Activated naive CD4-positive, alpha-beta T cell (primary cell): ENCODE measurements around the gene COL4A2.

ENCODE experiments used
- DNase-seq, 4 experiments: peaks; one replicate each; lab custom pipeline; 2025; lab: John Stamatoyannopoulos, UW

COL4A2 gene

DNA sequence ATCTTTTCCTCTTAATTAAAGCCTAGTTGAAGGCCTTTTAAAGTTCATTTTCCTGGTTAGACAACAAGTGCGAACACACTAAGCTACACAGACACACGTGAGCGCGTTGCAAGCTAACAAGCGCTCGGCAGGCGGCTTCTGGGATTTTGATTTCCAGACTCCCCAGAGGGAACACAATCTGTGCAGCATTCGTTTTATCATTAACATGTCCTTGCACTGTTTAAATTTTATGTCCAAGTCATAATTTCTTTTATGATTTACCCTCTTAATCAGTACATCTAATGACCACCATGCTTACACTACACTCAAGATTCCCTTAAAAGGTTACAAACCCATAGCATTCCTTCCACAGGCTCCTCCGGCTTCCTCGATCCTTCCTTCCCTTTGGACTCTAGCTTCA lies 16.9 kb upstream of the COL4A2 start:
- no peak for DNase-seq

DNA sequence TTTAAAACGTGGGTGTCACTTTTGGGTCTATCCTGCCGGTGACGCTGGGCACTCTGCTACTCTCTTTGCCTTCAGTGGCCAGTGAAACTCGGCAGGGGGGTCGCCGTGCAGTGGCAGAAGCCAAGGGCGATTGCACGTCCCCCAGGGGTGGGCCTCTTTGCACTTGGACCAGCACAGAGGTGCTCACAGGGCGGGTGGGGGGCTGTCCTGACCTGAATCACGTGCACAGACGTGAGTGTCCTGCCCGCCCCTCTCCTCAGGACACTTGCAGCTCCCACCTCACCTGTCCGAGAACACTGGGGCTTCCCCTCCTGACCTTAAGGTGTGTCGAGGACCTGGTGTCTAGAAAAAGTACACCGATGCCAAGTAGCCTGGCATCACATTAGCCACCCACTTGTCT lies 16.3 kb upstream of the COL4A2 start:
- DNase-seq, result no peak

DNA sequence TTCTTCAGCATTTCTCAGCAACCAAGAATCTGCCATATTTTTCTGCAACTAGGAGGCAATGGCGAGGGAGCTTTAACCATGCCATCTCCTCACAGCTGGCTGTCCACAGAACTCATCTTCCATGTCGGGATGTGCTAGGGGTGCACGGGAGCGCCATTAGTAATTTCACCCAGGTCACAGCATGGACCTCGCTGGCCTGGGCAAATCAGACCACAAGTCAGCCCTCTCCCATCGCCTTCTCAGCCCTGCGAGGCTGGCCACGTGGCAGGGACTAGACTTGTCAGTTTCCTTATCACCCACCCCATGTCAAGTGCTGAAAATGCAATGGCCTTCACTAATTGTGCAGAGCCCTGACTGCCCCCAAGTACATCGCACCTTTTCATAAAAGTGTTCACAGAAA lies 15.8 kb upstream of the COL4A2 start:
- DNase-seq, result no peak

DNA sequence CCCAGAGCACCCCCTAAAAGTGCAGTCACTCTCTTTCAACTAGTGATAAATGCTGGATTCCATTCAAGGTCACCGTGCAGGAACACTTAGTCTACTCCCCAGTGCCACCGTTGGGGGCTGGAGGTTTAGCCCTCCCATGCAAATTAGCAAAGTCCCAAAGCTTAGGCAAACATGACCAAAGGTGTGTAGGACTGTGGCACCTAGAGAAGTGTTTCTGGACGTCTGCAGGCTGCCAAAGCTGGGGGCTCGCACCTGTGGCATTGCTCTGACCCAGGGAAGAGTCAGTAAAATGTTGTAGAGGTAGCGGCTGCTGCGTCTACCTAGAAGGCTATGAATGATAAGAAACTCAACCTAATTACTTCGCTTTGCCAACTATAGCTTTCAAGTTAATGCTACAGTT lies 14.0 kb upstream of the COL4A2 start:
- no peak for DNase-seq

DNA sequence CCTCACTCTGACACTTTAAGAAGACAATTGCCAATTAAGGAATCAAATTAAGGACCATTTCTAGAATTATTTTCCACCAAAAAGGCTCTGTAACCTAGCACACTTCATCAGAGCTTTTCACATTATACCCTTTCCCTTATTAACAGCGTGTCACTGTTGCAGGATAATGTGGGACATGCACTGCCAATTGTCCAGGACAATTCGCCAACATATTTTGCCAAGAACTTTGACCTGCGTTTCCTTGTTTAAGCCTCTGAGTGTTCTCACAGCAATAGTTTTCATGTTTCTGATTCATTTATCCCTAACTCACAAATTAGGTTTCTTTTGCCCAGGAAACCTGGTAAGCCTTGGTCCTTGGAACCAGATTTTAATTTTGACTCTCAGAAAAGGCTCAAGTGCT lies 13.4 kb upstream of the COL4A2 start:
- no peak for DNase-seq

DNA sequence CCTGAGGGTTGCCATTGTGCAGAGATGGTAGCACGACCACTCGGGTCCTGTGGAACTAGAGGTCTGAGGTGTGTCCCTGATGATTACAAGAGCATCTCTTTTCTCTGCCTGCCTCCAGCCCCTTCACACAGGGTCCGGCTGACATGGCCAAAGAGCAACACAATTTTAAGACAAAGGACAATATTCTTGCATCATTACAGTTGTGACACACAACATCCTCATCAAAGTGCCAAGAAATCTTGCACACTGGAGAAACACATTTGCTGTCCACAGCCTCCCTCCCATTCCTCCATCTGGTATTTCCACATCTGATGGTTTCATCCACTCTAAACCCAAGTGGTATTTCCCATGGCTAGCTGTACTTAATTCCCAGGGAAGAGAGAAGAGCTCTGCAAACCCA lies 12.9 kb upstream of the COL4A2 start:
- no peak for DNase-seq

DNA sequence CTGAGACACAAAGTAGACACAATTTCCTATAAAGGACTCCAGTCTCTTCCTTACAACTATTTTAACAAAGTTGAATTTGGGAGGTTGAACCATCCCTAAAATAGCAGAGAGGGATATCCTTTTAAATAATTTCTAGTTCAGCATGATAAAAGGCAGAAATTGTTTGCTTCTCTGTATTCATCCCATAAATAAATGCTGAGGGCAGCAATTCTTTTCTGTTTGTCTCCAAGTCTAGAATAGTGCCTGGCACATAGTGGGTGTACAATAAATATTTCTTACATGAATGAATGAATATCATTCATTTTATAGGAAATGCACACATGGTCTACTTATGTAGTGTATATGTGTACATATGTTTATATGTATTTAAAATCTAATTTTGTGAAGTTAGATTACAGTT lies 12.5 kb upstream of the COL4A2 start:
- DNase-seq, result no peak

DNA sequence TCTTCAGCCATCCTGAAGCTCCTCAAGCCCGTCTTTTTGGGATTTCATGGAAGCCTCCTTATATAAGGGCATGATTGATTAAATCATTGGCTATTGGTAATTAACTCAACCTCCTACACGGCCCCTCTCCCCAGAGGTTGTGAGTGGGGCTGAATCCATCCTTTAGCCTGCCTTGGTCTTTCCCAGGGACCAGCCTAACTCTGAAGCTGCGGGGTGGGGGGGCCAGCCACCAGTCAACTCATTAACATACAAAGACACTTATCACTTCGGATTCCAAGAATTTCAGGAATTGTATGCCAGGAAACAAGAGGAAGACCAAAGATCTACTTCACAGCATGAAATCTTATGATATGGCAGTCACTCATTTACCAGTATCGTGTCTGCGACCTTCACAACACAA lies 10.1 kb upstream of the COL4A2 start:
- no peak for DNase-seq

DNA sequence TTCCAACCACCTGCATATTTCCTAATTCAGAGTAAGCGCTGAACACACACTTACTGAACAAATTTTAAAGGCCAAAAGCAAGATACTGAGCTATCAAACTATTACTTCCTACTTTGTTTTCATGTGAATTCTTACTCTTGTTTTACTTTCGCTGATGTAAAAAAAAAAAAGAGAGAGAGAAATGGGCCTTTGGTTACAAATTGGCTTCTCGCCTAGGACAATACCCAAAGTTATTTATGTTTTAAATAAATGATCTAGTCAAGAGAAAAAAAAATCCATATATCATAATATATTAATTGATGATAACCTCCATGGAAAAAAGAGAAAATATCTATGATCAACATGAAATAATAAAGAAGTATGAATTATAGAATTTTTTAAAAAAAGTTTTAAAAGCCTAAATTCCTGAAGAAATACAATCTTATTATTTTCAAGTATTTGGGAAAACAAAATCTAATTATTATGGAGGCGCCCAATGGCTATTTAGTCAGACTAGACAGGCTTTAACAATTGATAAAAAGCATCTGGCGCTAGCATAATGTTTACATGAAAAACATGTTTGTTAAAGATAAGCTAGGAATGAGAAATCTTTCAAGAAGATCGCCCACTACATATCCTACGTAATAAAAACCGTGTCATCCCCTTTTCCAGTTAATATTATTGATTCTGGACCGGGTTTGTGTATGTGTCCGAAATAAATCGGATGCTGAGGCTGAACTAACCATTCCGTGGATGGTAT lies 9.1 kb upstream of the COL4A2 start:
- no peak for DNase-seq

DNA sequence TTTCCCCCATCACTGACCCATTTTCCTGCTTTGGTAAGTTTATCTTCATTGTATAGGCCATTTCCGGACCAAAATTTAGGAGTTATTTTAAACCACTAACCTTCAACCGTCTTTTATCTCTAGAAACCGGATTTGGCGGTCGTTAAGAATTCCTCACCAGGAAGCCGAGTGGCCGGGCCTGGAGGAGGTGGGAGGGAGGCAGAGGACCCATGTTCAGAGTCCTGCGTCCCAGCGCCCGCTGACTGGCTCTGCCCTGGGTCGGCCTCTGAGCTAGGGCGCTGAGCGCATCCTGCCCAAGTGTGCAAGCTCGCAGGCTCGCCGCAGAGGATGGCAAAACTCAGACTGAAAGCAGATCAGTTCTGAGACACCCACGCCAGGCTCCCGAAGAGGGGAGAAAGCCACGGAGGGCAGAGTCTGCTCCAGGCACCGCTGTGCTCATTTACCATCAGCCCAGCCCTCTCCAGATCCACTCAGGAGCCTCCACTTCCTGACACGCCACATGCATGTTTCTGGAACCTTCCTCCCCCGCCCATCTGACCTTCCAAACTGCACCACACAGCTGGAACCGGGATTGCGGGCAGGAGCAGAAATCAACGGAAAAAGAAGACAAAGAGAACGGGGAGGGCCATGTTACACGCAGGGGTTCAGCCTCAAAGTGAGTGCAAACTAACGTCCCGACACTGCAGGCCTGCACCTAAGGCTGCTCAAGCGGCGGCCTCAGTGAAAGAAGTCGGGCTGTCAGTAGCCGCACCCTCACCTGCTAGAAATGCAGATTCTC lies 8.4 kb upstream of the COL4A2 start:
- no peak for DNase-seq

DNA sequence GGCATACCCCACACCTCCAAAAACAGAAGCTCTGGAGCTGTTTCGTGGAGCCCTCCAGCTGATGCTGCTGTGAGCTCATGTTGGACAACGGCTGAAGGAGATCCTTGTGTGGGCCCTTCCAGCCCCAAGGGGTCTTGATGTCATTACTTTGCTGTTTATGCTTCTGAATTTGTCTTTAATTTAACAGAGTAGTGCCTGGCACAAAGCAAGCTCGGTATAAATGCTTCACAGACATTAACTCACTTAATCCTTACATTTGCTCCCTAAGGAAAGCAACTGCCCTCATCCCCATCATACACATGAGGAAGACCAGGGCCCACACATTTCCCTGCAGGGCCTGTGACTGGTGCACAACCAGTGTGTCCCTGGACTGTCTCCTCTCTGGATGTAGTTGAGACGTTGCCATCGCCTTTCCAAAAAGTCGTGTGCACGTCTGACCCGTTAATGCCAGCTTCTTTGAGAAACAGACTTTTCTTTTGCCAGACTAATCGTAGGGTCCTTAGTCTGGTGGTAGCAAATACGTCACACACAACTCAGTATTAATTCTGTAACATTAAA lies 7.7 kb upstream of the COL4A2 start:
- no peak for DNase-seq

DNA sequence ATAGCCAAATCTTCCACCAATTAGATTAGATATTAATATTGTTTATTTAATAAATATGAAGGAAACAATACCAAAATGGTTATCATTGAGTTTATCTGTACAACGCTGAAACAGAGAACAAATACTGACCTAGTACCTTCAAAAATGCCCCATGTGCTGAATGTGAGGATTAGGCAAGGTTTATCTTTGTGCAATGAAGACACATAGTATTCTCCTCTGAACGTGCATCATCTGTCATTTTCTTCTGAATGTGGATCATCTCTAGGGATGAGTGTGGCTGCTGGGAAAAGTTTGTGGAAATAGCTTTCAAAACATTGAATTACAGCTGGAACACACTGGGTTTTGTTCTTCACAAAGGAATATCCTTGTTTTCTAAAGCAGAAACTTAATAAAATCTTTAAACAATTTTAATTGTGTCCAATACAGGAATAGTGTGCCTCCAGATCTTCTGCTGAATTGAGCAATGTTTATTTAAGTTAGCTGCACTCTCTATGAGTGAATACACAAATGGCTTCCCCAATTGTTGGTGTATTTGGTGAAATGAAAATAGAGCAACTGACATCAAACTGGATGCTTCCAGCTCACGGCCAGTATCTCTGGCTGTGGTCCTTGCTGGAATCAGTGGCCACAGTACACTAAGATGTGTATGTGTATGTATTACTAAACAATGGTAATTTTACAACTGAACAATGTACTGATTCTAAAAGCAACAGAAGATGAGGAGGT lies 6.8 kb upstream of the COL4A2 start:
- no peak for DNase-seq

DNA sequence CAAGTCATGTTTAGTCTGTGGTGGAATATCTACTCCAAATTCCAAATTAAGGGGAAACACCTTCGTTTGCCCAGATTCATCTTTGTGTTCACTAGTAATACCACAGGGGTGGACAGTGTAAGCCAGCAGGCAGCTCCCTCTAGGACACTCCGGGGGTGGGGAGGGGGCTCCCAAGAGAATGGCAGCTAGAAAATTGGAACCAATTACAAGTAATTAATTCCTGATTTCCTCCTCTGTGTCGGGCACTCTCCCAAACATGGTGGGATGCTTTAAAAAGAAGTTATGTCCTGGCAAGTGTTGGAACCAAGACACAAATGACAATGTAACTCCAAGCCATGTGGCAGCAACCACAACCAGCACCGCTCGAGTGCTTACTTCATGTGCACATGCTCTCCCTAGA lies 6.0 kb upstream of the COL4A2 start:
- DNase-seq, result no peak

DNA sequence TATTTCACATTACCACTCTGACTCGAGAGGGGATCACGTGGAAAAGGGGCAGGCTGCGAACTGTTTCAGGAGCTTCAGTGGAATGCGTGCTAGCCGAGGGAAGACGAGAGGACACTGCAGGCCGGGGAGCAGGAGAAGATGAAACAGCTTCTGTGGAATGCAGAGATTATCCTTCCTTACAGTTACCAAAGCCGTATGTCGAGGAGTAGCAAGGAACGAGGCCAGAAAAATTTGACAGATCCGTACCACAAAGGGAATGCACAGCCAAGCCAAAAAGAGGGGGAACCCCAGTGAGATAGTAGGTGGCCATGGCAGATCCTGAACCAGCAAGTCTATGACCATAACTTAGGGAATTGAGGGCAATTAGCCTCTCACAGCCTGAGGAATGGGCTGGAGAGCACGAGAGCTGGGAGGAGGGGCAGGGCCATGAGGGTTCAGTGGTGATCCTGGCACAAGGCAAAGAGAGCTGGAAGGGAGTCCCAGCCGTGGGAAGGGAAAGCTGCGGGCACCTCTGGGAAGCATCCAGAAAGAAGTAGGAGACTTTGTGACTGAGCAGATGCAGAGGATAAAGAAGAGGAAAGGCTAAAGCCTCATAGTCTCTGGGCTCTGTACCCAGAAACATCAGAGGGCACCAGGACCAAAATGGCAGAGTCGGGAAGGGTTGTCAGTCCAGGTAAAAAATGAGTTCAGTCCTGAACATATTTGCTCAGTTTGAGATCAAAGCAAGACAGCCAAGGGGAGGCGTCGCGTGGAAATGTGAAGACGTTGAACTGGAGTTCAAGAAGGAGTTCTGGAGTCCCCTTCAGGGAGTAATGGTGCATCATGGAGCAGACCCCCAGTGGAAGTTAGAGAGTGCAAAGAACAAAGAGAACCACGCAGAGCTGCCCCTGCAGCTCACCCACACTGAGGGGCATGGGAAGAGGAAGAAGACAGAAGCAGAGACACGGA lies 5.2 kb upstream of the COL4A2 start:
- no peak for DNase-seq

DNA sequence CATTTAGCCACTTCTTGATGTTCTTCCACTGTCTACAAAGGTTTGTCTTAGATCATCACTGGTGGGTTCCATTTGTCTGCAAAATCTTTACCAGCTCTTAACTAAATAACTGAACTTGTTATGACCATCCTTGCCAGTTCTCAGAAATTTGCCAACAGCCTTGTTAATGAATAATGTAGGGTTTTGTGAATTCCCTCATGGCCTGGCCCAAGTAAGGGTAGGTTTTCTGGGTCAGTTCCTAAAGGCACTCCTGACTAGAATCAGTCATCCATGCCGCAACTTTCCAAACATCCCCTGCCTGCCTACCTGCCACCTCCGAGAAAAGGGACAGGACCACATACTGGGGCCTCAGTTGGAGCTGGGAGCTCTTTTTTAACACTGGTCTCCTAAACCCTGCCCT lies 4.1 kb upstream of the COL4A2 start:
- no peak for DNase-seq

DNA sequence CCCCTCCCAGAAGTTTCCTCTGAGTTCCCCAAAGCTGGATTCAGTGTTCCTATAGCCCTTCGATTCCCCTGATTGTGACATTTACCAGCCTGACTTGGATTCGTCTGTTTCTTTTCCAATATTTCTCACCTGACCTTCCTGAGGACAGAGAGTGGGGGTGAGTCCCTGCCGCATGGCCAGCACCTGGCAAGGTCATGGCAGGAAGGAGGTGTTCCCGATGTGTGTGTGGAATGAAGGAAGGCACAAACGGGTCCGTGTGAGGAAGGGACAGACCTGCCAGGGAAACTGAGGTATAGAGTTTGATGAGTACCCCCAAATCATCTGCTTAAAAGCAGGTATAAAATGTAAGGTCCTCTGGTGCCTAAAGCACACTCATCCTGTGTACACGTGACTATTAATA lies 3.4 kb upstream of the COL4A2 start:
- no peak for DNase-seq

DNA sequence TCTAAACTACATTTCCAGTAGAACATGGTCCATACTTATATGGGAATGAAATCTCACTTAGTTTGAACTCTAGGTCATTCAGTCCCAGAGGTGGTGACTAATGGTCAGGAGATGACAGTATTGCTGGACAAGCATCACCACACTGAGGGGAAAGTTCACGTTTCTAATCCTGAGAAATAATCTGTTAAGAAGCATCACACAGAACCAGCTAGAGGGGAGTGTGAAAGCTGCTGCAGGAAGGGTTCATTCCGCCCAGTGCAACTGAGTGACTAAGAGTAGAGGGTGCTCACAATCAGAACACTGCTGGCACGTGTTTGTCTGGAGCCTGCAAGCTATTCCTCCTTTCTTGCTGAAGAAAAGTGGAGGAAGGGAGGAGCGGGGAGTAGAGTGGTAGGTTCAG lies 2.8 kb upstream of the COL4A2 start:
- DNase-seq, result no peak

DNA sequence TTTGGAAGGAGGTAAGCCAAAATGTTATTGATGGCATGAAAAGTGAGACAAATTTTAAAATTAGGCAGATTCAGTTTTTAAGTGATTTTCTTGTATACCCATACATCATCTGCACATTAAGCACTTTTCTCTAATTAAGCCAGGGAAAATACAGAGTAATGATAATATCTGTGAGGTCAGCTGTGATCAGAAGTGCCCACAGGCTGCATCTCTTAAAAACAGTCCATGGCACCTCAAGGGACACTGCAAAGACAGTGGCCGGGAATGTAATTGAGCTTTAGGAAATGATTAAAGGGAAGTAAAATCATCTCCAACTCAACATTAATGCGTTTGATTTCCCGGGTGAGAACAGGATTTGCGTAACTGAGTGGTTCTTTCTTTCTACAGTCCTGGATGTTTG lies 2.1 kb upstream of the COL4A2 start:
- no peak for DNase-seq

DNA sequence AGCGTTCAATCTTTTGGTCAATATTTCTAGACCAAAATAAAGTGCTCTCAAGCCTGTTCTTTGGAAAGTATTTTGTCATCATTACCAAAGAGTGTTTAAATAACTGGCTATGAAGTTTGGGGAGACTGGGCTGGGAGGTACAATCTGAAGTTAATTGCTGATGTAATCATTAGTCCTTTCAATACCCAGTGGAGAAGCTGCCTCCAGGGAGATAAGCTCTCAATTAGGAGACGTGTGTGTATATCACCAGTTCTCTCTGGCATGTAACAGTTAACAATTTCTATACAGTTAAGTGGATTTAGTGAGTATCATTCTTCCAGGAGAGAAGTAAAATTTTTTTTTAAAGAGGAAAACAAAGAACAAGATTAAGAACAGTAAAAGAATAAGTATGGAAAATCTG lies 1.5 kb upstream of the COL4A2 start:
- DNase-seq, result no peak

DNA sequence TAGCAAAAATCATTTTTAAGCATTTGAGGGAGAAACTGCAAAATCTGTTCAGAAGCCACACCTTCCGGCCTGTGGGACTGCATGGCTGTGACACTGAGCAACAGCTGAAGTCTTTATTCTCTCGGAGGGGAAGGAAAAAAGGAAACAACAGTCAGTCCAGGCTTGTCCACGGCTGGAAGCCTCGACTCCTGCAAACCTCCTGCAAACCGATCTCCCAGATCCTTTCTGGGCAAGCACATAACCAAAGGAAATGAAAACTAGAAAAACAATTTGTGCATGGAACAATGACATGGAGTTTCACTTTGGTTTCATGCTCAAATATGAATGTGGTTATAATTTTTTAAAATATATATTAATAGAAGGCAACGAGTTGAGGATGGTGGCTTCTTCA lies 1.1 kb upstream of the COL4A2 start:
- no peak for DNase-seq

DNA sequence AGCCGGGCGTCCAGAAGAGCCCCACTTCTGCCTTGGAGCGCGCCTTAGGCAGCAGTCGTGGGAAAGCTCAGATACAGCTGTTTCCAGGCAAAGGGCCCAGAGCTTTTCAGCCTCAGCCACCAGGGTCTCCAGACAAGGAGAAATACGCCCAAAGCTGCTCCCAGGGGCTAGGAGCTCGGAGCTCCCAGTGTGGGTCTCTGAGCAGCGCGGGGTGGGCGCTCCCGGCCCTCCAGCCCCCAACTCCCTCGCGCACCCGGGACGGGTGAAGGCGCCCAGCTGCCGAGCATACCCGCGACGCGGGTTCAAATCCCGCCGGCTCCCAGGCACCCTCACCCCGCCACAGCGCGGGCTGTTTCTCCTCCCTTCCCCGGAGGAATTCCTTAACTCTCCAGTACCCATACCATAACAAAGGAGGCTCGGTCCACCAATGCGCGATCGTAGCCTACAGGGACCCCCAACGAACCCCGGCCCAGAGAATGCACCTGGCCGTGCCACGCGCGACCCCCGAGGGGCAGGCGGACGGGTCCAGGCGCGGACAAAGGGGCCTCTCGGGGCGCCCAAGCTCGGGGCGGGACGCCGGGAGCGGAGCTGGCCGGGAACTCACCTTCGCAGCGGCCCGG lies 634 bp upstream of the COL4A2 start:
- no peak for DNase-seq
